ENCODE measurements around the gene CSGALNACT2. TPM values are rescaled to one million over a fixed set of nuclear protein-coding genes. Genes with fewer than 3 reads are reported as not detected.

The CSGALNACT2 gene
- total RNA-seq, 1 donor, result 17.3 TPM

GRCh38 chr10:43226851-43227845 lies 88.9 kb downstream of the CSGALNACT2 start:
- H3K4me3 ChIP-seq (ENCODE audit: low read depth, low read length), result no peak overlapping the region
- no peak for DNase-seq (ENCODE audit: low read depth)
- no peak for TF ChIP-seq CTCF (IDR thresholded peaks at IDR 0.05; ENCODE audit: insufficient read depth, low read depth, low read length)

- TF ChIP-seq CTCF (IDR thresholded peaks at IDR 0.05; ENCODE audit: insufficient read depth, low read depth, low read length), result no peak
- DNase-seq (ENCODE audit: low read depth), result no peak
- H3K4me3 ChIP-seq (ENCODE audit: low read depth, low read length), result no peak overlapping the region
These were observed 89.9 kb downstream of the CSGALNACT2 start for GRCh38 chr10:43227911-43228782.

GRCh38 chr10:43228783-43229207 lies 90.5 kb downstream of the CSGALNACT2 start:
- no peak for TF ChIP-seq CTCF (IDR thresholded peaks at IDR 0.05; ENCODE audit: insufficient read depth, low read depth, low read length)
- DNase-seq (ENCODE audit: low read depth), result no peak

GRCh38 chr10:43229208-43230061 lies 91.2 kb downstream of the CSGALNACT2 start:
- TF ChIP-seq CTCF (IDR thresholded peaks at IDR 0.05; ENCODE audit: insufficient read depth, low read depth, low read length), result no peak
- DNase-seq (ENCODE audit: low read depth), result no peak
- no peak overlapping the region for H3K4me3 ChIP-seq (ENCODE audit: low read depth, low read length)

More at GRCh38 chr10:43228783-43229207, 90.5 kb downstream of the CSGALNACT2 start:
- H3K4me3 ChIP-seq (ENCODE audit: low read depth, low read length), result no peak overlapping the region

- no peak for TF ChIP-seq CTCF (IDR thresholded peaks at IDR 0.05; ENCODE audit: insufficient read depth, low read depth, low read length)
- DNase-seq (ENCODE audit: low read depth), result no peak
- H3K4me3 ChIP-seq (ENCODE audit: low read depth, low read length), result no peak overlapping the region
These were observed 92.1 kb downstream of the CSGALNACT2 start for GRCh38 chr10:43230101-43230908.

All from fibroblast of villous mesenchyme (primary cell).